Activated naive CD8-positive, alpha-beta T cell treated with anti-CD3 and anti-CD28 coated beads, Interleukin-2, amount 10 ng/mL, durations not matched to agents 7 days and 5 days (primary cell): ENCODE results near the gene RELL1. TPM values are rescaled to one million over a fixed set of nuclear protein-coding genes. Genes with fewer than 3 reads are reported as not detected.
A peak's percentile ranks its signal among the peaks of the same experiment; 100 is the strongest.

Experiments used
- ATAC-seq: fragments of 150-1000 bp; cut with Tn5 transposase; one replicate; pipeline ENCODE4 v1.10.0; 2021; ENCODE audit warnings: low read depth, moderate library complexity
- POLR2A ChIA-PET: fragments of 350-600 bp; sonication (Branson Sonifier 250); formaldehyde crosslinking; loops from one replicate; lab custom pipeline; 2021; ENCODE audit warnings: antibody characterized with exemption; lab: Charles Lee
- DNase-seq: peaks from one replicate; pipeline ENCODE4 v3.0.0; 2021
- H3K27ac Mint-ChIP-seq: one replicate; pipeline ENCODE4 v1.8.0; 2022; ENCODE audit warnings: mild to moderate bottlenecking, mixed read lengths
- H3K27me3 Mint-ChIP-seq: one replicate; pipeline ENCODE4 v1.8.0; 2022; ENCODE audit warnings: mild to moderate bottlenecking, moderate library complexity, mixed read lengths
- H3K36me3 Mint-ChIP-seq: one replicate; pipeline ENCODE4 v1.8.0; 2021; ENCODE audit warnings: mild to moderate bottlenecking, mixed read lengths
- H3K4me1 Mint-ChIP-seq: one replicate; pipeline ENCODE4 v1.8.0; 2021; ENCODE audit warnings: mixed read lengths
- H3K4me3 Mint-ChIP-seq: one replicate; pipeline ENCODE4 v1.8.0; 2022; ENCODE audit warnings: mild to moderate bottlenecking, moderate library complexity, mixed read lengths
- H3K9me3 Mint-ChIP-seq: one replicate; pipeline ENCODE4 v1.8.0; 2021; ENCODE audit warnings: mixed read lengths
- total RNA-seq, 2 experiments: library from RNA; stranded (reverse); gene quantifications; one replicate each; pipeline ENCODE4 v1.2.3, GENCODE V29; 2021

Gene RELL1
- total RNA-seq, 2 experiments from 2014 or later, result 36.8 to 39.4 TPM

- POLR2A ChIA-PET, result no interaction called here
- Mint-ChIP-seq H3K36me3 (peaks cover 20% of the 10 kb centered on the region), H3K9me3 (no peaks in the 10 kb centered on the region), H3K4me1 (peaks cover 55% of the 10 kb centered on the region), H3K27ac (peak overlapping the region; percentile 50), H3K27me3 (no peaks in the 10 kb centered on the region), H3K4me3 (peak overlapping the region; percentile 60)
- DNase-seq, result no peak
- ATAC-seq, result no peak
Measured at GRCh38 chr4:37667197-37668100, 18.7 kb downstream of the RELL1 start.

GRCh38 chr4:37666625-37667071 is 19.5 kb downstream of the RELL1 start:
- peak overlapping the region; percentile 60 for H3K4me3 Mint-ChIP-seq
- POLR2A ChIA-PET, result no interaction called here
- ATAC-seq (peak; percentile 91), DNase-seq (peak; percentile 49)
- no peaks in the 10 kb centered on the region for H3K9me3 Mint-ChIP-seq
- H3K27me3 Mint-ChIP-seq, result no peaks in the 10 kb centered on the region
- peak overlapping the region; percentile 50 for H3K27ac Mint-ChIP-seq
- H3K4me1 Mint-ChIP-seq, result peaks cover 54% of the 10 kb centered on the region
- peaks cover 18% of the 10 kb centered on the region for H3K36me3 Mint-ChIP-seq

GRCh38 chr4:37665333-37666320 is 20.5 kb downstream of the RELL1 start:
- DNase-seq (no peak), ATAC-seq (no peak)
- peaks cover 45% of the 10 kb centered on the region for H3K4me1 Mint-ChIP-seq
- no peaks in the 10 kb centered on the region for H3K27me3 Mint-ChIP-seq
- H3K27ac Mint-ChIP-seq, result no peak overlapping the region
- peak overlapping the region; percentile 25 for H3K4me3 Mint-ChIP-seq
- POLR2A ChIA-PET, result no interaction called here
- H3K9me3 Mint-ChIP-seq, result no peaks in the 10 kb centered on the region
- H3K36me3 Mint-ChIP-seq, result peaks cover 21% of the 10 kb centered on the region

GRCh38 chr4:37664696-37665095 is 21.5 kb downstream of the RELL1 start:
- peaks cover 24% of the 10 kb centered on the region for H3K36me3 Mint-ChIP-seq
- H3K27me3 Mint-ChIP-seq, result no peaks in the 10 kb centered on the region
- H3K9me3 Mint-ChIP-seq, result no peaks in the 10 kb centered on the region
- peaks cover 46% of the 10 kb centered on the region for H3K4me1 Mint-ChIP-seq
- ATAC-seq, result no peak
- no peak overlapping the region for H3K27ac Mint-ChIP-seq
- DNase-seq, result no peak
- H3K4me3 Mint-ChIP-seq, result no peak overlapping the region
- POLR2A ChIA-PET, result no interaction called here

- ATAC-seq, result no peak
- POLR2A ChIA-PET, result no interaction called here
- H3K4me1 Mint-ChIP-seq, result peaks cover 51% of the 10 kb centered on the region
Measured at GRCh38 chr4:37663552-37663951, 22.6 kb downstream of the RELL1 start.

GRCh38 chr4:37662861-37663390 is 23.2 kb downstream of the RELL1 start:
- ATAC-seq (no peak), DNase-seq (no peak)
- peaks cover 54% of the 10 kb centered on the region for H3K4me1 Mint-ChIP-seq
- no peaks in the 10 kb centered on the region for H3K27me3 Mint-ChIP-seq
- peaks cover 7% of the 10 kb centered on the region for H3K9me3 Mint-ChIP-seq
- no peak overlapping the region for H3K27ac Mint-ChIP-seq
- H3K4me3 Mint-ChIP-seq, result no peak overlapping the region
- POLR2A ChIA-PET, result no interaction called here
- H3K36me3 Mint-ChIP-seq, result peaks cover 37% of the 10 kb centered on the region

More at GRCh38 chr4:37663552-37663951, 22.6 kb downstream of the RELL1 start:
- Mint-ChIP-seq H3K9me3 (peaks cover 4% of the 10 kb centered on the region), H3K27ac (no peak overlapping the region), H3K4me3 (no peak overlapping the region), H3K36me3 (peaks cover 33% of the 10 kb centered on the region), H3K27me3 (no peaks in the 10 kb centered on the region)
- no peak for DNase-seq

- no peak for ATAC-seq
- peaks cover 49% of the 10 kb centered on the region for H3K4me1 Mint-ChIP-seq
- H3K4me3 Mint-ChIP-seq, result no peak overlapping the region
- POLR2A ChIA-PET, result no interaction called here
- H3K27ac Mint-ChIP-seq, result no peak overlapping the region
- H3K9me3 Mint-ChIP-seq, result peaks cover 7% of the 10 kb centered on the region
- no peaks in the 10 kb centered on the region for H3K27me3 Mint-ChIP-seq
- H3K36me3 Mint-ChIP-seq, result peaks cover 40% of the 10 kb centered on the region
- DNase-seq, result no peak
Measured at GRCh38 chr4:37662251-37662650, 23.9 kb downstream of the RELL1 start.

- H3K4me3 Mint-ChIP-seq, result no peak overlapping the region
- no peak overlapping the region for H3K27ac Mint-ChIP-seq
- ATAC-seq (no peak), DNase-seq (no peak)
- H3K36me3 Mint-ChIP-seq, result peaks cover 43% of the 10 kb centered on the region
- peaks cover 7% of the 10 kb centered on the region for H3K9me3 Mint-ChIP-seq
- no peaks in the 10 kb centered on the region for H3K27me3 Mint-ChIP-seq
- peaks cover 45% of the 10 kb centered on the region for H3K4me1 Mint-ChIP-seq
- POLR2A ChIA-PET, result no interaction called here
Measured at GRCh38 chr4:37661772-37662171, 24.4 kb downstream of the RELL1 start.

- Mint-ChIP-seq H3K27me3 (no peaks in the 10 kb centered on the region), H3K4me1 (peaks cover 29% of the 10 kb centered on the region), H3K9me3 (peaks cover 13% of the 10 kb centered on the region), H3K36me3 (peaks cover 51% of the 10 kb centered on the region), H3K4me3 (no peak overlapping the region), H3K27ac (peak overlapping the region; percentile 8)
- POLR2A ChIA-PET, result no interaction called here
- no peak for DNase-seq
- no peak for ATAC-seq
Measured at GRCh38 chr4:37659696-37660095, 26.5 kb downstream of the RELL1 start.

GRCh38 chr4:37656649-37657048 is 29.5 kb downstream of the RELL1 start:
- ATAC-seq (no peak), DNase-seq (no peak)
- Mint-ChIP-seq H3K36me3 (peaks cover 72% of the 10 kb centered on the region), H3K4me3 (no peak overlapping the region), H3K27me3 (no peaks in the 10 kb centered on the region), H3K9me3 (peaks cover 13% of the 10 kb centered on the region), H3K27ac (no peak overlapping the region), H3K4me1 (peaks cover 33% of the 10 kb centered on the region)
- POLR2A ChIA-PET, result no interaction called here

GRCh38 chr4:37653601-37654000 is 32.6 kb downstream of the RELL1 start:
- Mint-ChIP-seq H3K4me3 (no peak overlapping the region), H3K4me1 (peaks cover 27% of the 10 kb centered on the region), H3K27ac (no peak overlapping the region), H3K27me3 (no peaks in the 10 kb centered on the region), H3K9me3 (peaks cover 10% of the 10 kb centered on the region), H3K36me3 (peaks cover 66% of the 10 kb centered on the region)
- DNase-seq, result no peak
- no peak for ATAC-seq
- POLR2A ChIA-PET, result no interaction called here

GRCh38 chr4:37652747-37653527 is 33.2 kb downstream of the RELL1 start:
- H3K9me3 Mint-ChIP-seq, result peaks cover 7% of the 10 kb centered on the region
- DNase-seq (no peak), ATAC-seq (no peak)
- H3K4me3 Mint-ChIP-seq, result no peak overlapping the region
- H3K27me3 Mint-ChIP-seq, result no peaks in the 10 kb centered on the region
- peaks cover 24% of the 10 kb centered on the region for H3K4me1 Mint-ChIP-seq
- POLR2A ChIA-PET, result no interaction called here
- H3K36me3 Mint-ChIP-seq, result peaks cover 61% of the 10 kb centered on the region
- no peak overlapping the region for H3K27ac Mint-ChIP-seq
